GM19043 (cell line): ENCODE data around the gene PARN.
A peak's percentile ranks its signal among the peaks of the same experiment; 100 is the strongest.
"Not testable (repeated sequence)": the region's sequence is repeated elsewhere in the genome, so short reads cannot be mapped to it uniquely, and the experiment has no call there.

ENCODE experiments used
- ATAC-seq: cut with Tn5 transposase; IDR thresholded peaks from one replicate; pipeline ENCODE4 v1.9.1; 2021; ENCODE audit warnings: low read depth; ENCODE audit not compliant: unreplicated experiment

The PARN gene

GRCh38 chr16:14632693-14633569 lies 2.9 kb upstream of the PARN start, which contains the start of gene BFAR:
Gene BFAR, plus strand, starts transcription at chr16:14632951. Its CDS starts 11,396 bp downstream, at chr16:14644347.
- ATAC-seq, result peak; percentile 75

GRCh38 chr16:14630620-14631330 lies 715 bp upstream of the PARN start:
- not testable (repeated sequence) for ATAC-seq

- no peak for ATAC-seq
Measured at GRCh38 chr16:14629612-14629918, 495 bp downstream of the PARN start.

GRCh38 chr16:14628806-14629611 lies 1.1 kb downstream of the PARN start:
- ATAC-seq, result no peak

GRCh38 chr16:14627078-14627477 lies 3.0 kb downstream of the PARN start:
- no peak for ATAC-seq

GRCh38 chr16:14618566-14618965 lies 11.5 kb downstream of the PARN start:
- ATAC-seq, result no peak

GRCh38 chr16:14616280-14616679 lies 13.8 kb downstream of the PARN start:
- ATAC-seq, result no peak

- ATAC-seq, result no peak
Measured at GRCh38 chr16:14613991-14614390, 16.1 kb downstream of the PARN start.

GRCh38 chr16:14611660-14612059 lies 18.4 kb downstream of the PARN start:
- no peak for ATAC-seq

- ATAC-seq, result no peak
Measured at GRCh38 chr16:14609716-14610115, 20.3 kb downstream of the PARN start.

- ATAC-seq, result no peak
Measured at GRCh38 chr16:14608604-14609003, 21.5 kb downstream of the PARN start.

GRCh38 chr16:14608111-14608566 lies 21.9 kb downstream of the PARN start:
- ATAC-seq, result no peak

- ATAC-seq, result no peak
Measured at GRCh38 chr16:14606102-14606501, 24.0 kb downstream of the PARN start.

- ATAC-seq, result no peak
Measured at GRCh38 chr16:14602443-14602963, 27.6 kb downstream of the PARN start.

- ATAC-seq, result no peak
Measured at GRCh38 chr16:14600164-14600563, 29.9 kb downstream of the PARN start.

- no peak for ATAC-seq
Measured at GRCh38 chr16:14586637-14587305, 43.3 kb downstream of the PARN start.

- no peak for ATAC-seq
Measured at GRCh38 chr16:14585287-14585686, 44.8 kb downstream of the PARN start.

GRCh38 chr16:14580926-14581325 lies 49.1 kb downstream of the PARN start:
- ATAC-seq, result not testable (repeated sequence)

- ATAC-seq, result no peak
Measured at GRCh38 chr16:14579266-14579665, 50.8 kb downstream of the PARN start.

GRCh38 chr16:14576532-14576931 lies 53.5 kb downstream of the PARN start:
- ATAC-seq, result no peak
